Mucosa of rectum (tissue), 2 donors: ENCODE results near the gene NOC2L.
A peak's percentile ranks its signal among the peaks of the same experiment; 100 is the strongest.

Experiments
- H3K27ac ChIP-seq, 2 donors: one replicate each; pipeline ENCODE4 v1.7.0; 2013; ENCODE audit warnings: inconsistent platforms in 2 of 2, low read depth in 2 of 2, low read length in 2 of 2
- H3K27me3 ChIP-seq, 2 donors: one replicate each; pipeline ENCODE4 v1.7.0; 2013; ENCODE audit warnings: low read length in 2 of 2; ENCODE audit not compliant: control insufficient read depth in 2 of 2, insufficient read depth in 2 of 2
- H3K36me3 ChIP-seq, 2 donors: one replicate each; pipeline ENCODE4 v1.7.0; 2013; ENCODE audit warnings: low read length in 2 of 2; ENCODE audit not compliant: control insufficient read depth in 2 of 2, insufficient read depth in 2 of 2
- H3K4me1 ChIP-seq, 2 donors: one replicate each; pipeline ENCODE4 v1.7.0; 2013; ENCODE audit warnings: low read length in 2 of 2, mild to moderate bottlenecking in 1 of 2; ENCODE audit not compliant: control insufficient read depth in 2 of 2, insufficient read depth in 2 of 2
- H3K4me3 ChIP-seq, 2 donors: one replicate each; pipeline ENCODE4 v1.7.0; 2013; ENCODE audit warnings: low read length in 2 of 2
- H3K9ac ChIP-seq, 2 donors: one replicate each; pipeline ENCODE4 v1.7.0; 2013; ENCODE audit warnings: low read length in 2 of 2, low read depth in 1 of 2, mild to moderate bottlenecking in 1 of 2
- H3K9me3 ChIP-seq, 2 donors: one replicate each; pipeline ENCODE4 v1.7.0; 2013; ENCODE audit warnings: low read length in 2 of 2; ENCODE audit not compliant: control insufficient read depth in 2 of 2
- donor health status: healthy.
- donor health status: Normal muscosa, but diverticular disease.

NOC2L gene

GRCh38 chr1:966704-967300 is 7.7 kb upstream of the NOC2L start:
- Histone ChIP-seq H3K4me3 (peak overlapping the region; percentile 73 to 78), H3K9ac (peak overlapping the region; percentile 60 to 66), H3K27ac (peak overlapping the region; percentile 63 to 67), H3K27me3 (peaks cover 8 to 20% of the 10 kb centered on the region in 2 donors), H3K4me1 (peaks cover 6 to 9% of the 10 kb centered on the region in 2 donors), H3K36me3 (no peaks in the 10 kb centered on the region), H3K9me3 (no peaks in the 10 kb centered on the region)

GRCh38 chr1:966135-966703 is 7.2 kb upstream of the NOC2L start, which contains the start of gene PLEKHN1:
TSS of gene PLEKHN1 (plus strand) at chr1:966482. CDS start at chr1:966532, 50 bp downstream.
- H3K9ac ChIP-seq, result peak within 1 kb of the TSS; percentile 60 to 66
- no peaks in the 10 kb centered on the region for H3K36me3 ChIP-seq
- peak within 1 kb of the TSS; percentile 63 to 67 for H3K27ac ChIP-seq

DNA sequence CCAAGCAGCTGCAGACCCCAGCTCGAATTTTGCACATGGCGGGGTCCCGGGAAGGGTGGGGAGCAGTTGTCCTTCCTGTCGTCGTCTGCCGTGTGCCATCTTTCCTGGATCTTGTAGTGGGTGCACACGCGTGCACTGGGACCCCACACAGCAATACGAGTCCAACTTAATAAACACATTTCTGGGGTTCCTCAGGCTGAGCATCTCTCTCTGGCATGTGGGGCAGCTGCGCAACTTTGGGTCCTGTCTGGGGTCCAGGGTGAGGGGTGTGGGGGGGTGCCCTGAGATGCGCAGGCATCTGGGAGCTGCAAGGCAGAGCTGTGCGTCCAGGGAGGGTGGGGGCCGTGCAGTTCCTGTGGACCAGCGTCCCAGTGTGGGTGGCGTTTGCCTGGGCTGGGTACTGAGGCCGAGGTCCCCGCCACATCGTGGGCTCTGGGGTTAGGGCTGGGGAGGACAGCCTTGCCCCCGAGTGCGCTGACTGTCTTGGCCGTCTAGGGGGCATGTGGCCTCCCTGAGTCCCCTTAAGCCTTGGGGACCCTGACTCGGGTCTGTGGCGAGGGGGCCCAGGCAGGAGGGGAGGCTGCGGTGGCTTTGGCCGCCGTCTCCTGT is 6.6 kb upstream of the NOC2L start:
- Histone ChIP-seq H3K9ac (peak overlapping the region in 1 of 2 donors; percentile 66), H3K36me3 (no peaks in the 10 kb centered on the region), H3K27ac (no peak overlapping the region), H3K4me3 (peak overlapping the region in 1 of 2 donors; percentile 78), H3K4me1 (peaks cover 6 to 14% of the 10 kb centered on the region in 2 donors), H3K27me3 (peaks cover 4 to 20% of the 10 kb centered on the region in 2 donors), H3K9me3 (no peaks in the 10 kb centered on the region)

More at GRCh38 chr1:966135-966703, 7.2 kb upstream of the NOC2L start, which contains the start of gene PLEKHN1:
- Histone ChIP-seq H3K4me1 (peaks cover 6 to 12% of the 10 kb centered on the region in 2 donors), H3K9me3 (no peaks in the 10 kb centered on the region), H3K27me3 (peaks cover 4 to 20% of the 10 kb centered on the region in 2 donors), H3K4me3 (peak within 1 kb of the TSS; percentile 73 to 78)

GRCh38 chr1:964691-965525 is 5.9 kb upstream of the NOC2L start:
- no peak overlapping the region for H3K4me3 ChIP-seq
- H3K9me3 ChIP-seq, result no peaks in the 10 kb centered on the region
- no peaks in the 10 kb centered on the region for H3K36me3 ChIP-seq
- no peak overlapping the region for H3K9ac ChIP-seq
- peaks cover 4 to 18% of the 10 kb centered on the region in 2 donors for H3K27me3 ChIP-seq
- peaks cover 6 to 14% of the 10 kb centered on the region in 2 donors for H3K4me1 ChIP-seq
- H3K27ac ChIP-seq, result no peak overlapping the region

DNA sequence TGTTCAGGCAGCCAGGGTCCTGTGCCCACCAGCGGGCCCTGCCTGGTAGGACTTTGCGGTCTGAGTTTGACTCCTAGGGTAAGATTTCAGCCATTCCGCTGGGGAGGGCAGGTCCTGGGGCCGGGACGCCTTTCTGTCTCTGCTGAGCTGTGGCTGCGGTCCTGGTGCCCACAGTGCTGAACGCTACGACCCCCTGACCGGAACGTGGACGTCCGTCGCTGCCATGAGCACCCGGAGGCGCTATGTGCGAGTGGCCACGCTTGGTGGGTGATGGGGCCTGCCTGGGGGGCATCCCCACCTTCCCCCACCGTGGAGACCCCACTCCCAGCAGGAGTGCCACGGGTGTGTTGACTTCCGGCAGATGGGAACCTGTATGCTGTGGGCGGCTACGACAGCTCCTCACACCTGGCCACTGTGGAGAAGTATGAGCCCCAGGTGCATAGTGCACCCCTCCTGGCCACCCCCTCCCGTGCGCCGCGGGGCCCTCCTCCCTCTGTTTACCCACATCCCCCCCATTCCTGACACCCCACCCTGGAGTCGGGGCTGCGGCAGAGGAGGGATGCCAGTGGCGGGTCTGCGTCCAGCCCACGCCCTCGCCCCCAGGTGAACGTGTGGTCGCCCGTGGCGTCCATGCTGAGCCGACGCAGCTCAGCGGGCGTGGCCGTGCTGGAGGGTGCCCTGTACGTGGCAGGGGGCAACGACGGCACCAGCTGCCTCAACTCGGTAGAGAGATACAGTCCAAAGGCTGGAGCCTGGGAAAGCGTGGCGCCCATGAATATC is 4.9 kb upstream of the NOC2L start:
- Histone ChIP-seq H3K27me3 (peaks cover 4 to 10% of the 10 kb centered on the region in 2 donors), H3K9ac (no peak overlapping the region), H3K4me1 (peaks cover 9 to 16% of the 10 kb centered on the region in 2 donors), H3K36me3 (no peaks in the 10 kb centered on the region), H3K9me3 (no peaks in the 10 kb centered on the region), H3K4me3 (no peak overlapping the region), H3K27ac (no peak overlapping the region)

DNA sequence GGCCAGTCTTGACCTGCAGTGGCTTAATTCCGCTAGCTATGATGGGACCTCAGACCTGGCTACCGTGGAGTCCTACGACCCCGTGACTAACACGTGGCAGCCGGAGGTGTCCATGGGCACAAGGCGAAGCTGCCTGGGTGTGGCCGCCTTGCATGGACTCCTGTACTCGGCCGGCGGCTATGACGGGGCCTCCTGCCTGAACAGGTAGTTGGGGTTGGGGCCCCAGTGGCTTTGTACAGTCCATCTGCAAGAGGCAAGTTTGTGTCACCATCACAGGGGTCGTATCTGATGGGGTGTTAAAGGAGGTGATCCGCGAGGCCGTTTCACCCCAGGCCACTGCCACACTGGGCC is 4.2 kb upstream of the NOC2L start:
- Histone ChIP-seq H3K4me3 (no peak overlapping the region), H3K27me3 (peaks cover 4% of the 10 kb centered on the region in 2 donors), H3K9me3 (no peaks in the 10 kb centered on the region), H3K36me3 (no peaks in the 10 kb centered on the region), H3K9ac (no peak overlapping the region), H3K27ac (no peak overlapping the region), H3K4me1 (peaks cover 14 to 22% of the 10 kb centered on the region in 2 donors)

- no peak overlapping the region for H3K9ac ChIP-seq
- H3K4me1 ChIP-seq, result peaks cover 17 to 27% of the 10 kb centered on the region in 2 donors
- no peaks in the 10 kb centered on the region for H3K9me3 ChIP-seq
- H3K27me3 ChIP-seq, result peaks cover 0 to 3% of the 10 kb centered on the region in 2 donors
- no peak overlapping the region for H3K27ac ChIP-seq
- no peaks in the 10 kb centered on the region for H3K36me3 ChIP-seq
- H3K4me3 ChIP-seq, result no peak overlapping the region
Measured at GRCh38 chr1:962381-963300, 3.6 kb upstream of the NOC2L start.

DNA sequence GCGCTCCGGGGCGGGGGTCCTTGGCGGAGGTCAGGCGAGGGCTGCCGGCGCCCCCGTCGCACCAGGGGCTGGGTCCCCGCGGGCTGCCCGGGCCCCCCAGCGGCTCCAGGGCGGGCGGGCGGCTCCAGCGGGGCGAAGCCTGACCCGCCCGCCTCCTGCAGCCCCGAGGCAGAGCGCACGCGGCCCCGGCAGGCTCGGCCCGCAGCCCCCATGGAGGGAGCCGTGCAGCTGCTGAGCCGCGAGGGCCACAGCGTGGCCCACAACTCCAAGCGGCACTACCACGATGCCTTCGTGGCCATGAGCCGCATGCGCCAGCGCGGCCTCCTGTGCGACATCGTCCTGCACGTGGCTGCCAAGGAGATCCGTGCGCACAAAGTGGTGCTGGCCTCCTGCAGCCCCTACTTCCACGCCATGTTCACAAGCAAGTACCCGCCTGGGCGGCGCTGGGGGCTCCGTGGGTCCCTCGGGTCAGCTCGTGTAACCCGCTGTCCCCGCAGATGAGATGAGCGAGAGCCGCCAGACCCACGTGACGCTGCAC is 2.1 kb upstream of the NOC2L start:
- H3K4me1 ChIP-seq, result peaks cover 17 to 20% of the 10 kb centered on the region in 2 donors
- H3K4me3 ChIP-seq, result peak overlapping the region; percentile 41 to 64
- peaks cover 3 to 8% of the 10 kb centered on the region in 2 donors for H3K36me3 ChIP-seq
- no peaks in the 10 kb centered on the region for H3K9me3 ChIP-seq
- H3K9ac ChIP-seq, result no peak overlapping the region
- H3K27me3 ChIP-seq, result no peaks in the 10 kb centered on the region
- no peak overlapping the region for H3K27ac ChIP-seq
